IMR-90 (cell line): ENCODE data around the gene TMEM240. TPM values are rescaled to one million over a fixed set of nuclear protein-coding genes. Genes with fewer than 3 reads are reported as not detected.
"Not testable (repeated sequence)": the region's sequence is repeated elsewhere in the genome, so short reads cannot be mapped to it uniquely, and the experiment has no call there.

ENCODE experiments used
- ATAC-seq: fragments of 200-7000 bp; cut with Tn5 transposase; 2 replicates; pipeline ENCODE4 v1.9.1; 2020; ENCODE audit warnings: low read depth, mild to moderate bottlenecking, moderate library complexity
- BruUV-seq: library from RNA; stranded (reverse); fragments of 400-500 nt; replicated peaks from 2 replicates; lab custom pipeline; 2021; lab: Mats Ljungman, UMichigan
- CTCF ChIA-PET: fragments of 300-600 bp; formaldehyde crosslinking; extraction: SDS; loops from one replicate; lab custom pipeline; 2021; ENCODE audit warnings: antibody characterized with exemption; lab: Yijun Ruan, JAX
- POLR2A ChIA-PET: fragments of 300-600 bp; sonication (Branson Sonifier 250); formaldehyde crosslinking; loops from one replicate; lab custom pipeline; 2022; ENCODE audit warnings: antibody characterized with exemption; ENCODE audit not compliant: unreplicated experiment; lab: Charles Lee
- DNase-seq: peaks from one replicate; pipeline ENCODE4 v3.0.0; 2013
- H2AFZ ChIP-seq: replicated peaks from 2 replicates; pipeline ENCODE3; 2013; ENCODE audit warnings: low read length, mild to moderate bottlenecking; ENCODE audit not compliant: poor library complexity
- H2AK5ac ChIP-seq: 2 replicates; pipeline ENCODE4 v1.6.1; 2013; ENCODE audit warnings: low read depth, low read length, inconsistent platforms
- H2AK9ac ChIP-seq: replicated peaks from 2 replicates; pipeline ENCODE3; 2013; ENCODE audit warnings: mild to moderate bottlenecking, low read depth, low read length, moderate library complexity; ENCODE audit not compliant: poor library complexity
- H2BK120ac ChIP-seq: 2 replicates; pipeline ENCODE4 v1.6.1; 2013; ENCODE audit warnings: low read depth, low read length, inconsistent platforms
- H2BK15ac ChIP-seq: 3 replicates; pipeline ENCODE4 v1.6.1; 2013; ENCODE audit warnings: low read depth, low read length, inconsistent platforms
- H2BK20ac ChIP-seq: 2 replicates; pipeline ENCODE4 v1.6.1; 2013; ENCODE audit warnings: low read depth, mild to moderate bottlenecking, inconsistent platforms, low read length, moderate library complexity
- H2BK5ac ChIP-seq: 2 replicates; pipeline ENCODE4 v1.6.1; 2013; ENCODE audit warnings: mild to moderate bottlenecking, low read depth, low read length, inconsistent platforms; ENCODE audit not compliant: poor library complexity, severe bottlenecking
- H3K14ac ChIP-seq: replicated peaks from 2 replicates; pipeline ENCODE4 v1.6.1; 2013; ENCODE audit warnings: low read depth, low read length, inconsistent platforms
- H3K18ac ChIP-seq: 2 replicates; pipeline ENCODE4 v1.6.1; 2013; ENCODE audit warnings: low read depth, low read length, control low read depth
- H3K23ac ChIP-seq: 2 replicates; pipeline ENCODE4 v1.6.1; 2013; ENCODE audit warnings: low read depth, low read length, inconsistent platforms
- H3K27ac ChIP-seq: 2 replicates; pipeline ENCODE4 v1.5.1; 2013; ENCODE audit warnings: mild to moderate bottlenecking, control low read depth, low read length; ENCODE audit not compliant: insufficient read depth
- H3K27me3 ChIP-seq: 2 replicates; pipeline ENCODE4 v1.6.1; 2013; ENCODE audit warnings: low read length; ENCODE audit not compliant: control insufficient read depth, insufficient read depth
- H3K36me3 ChIP-seq: 2 replicates; pipeline ENCODE4 v1.6.1; 2013; ENCODE audit warnings: low read length, mixed read lengths; ENCODE audit not compliant: control insufficient read depth, insufficient read depth
- H3K4ac ChIP-seq: 2 replicates; pipeline ENCODE4 v1.6.1; 2013; ENCODE audit warnings: low read depth, low read length, inconsistent platforms
- H3K4me1 ChIP-seq: 2 replicates; pipeline ENCODE4 v1.6.1; 2013; ENCODE audit warnings: low read length, mixed read lengths; ENCODE audit not compliant: control insufficient read depth, insufficient read depth
- H3K4me2 ChIP-seq: 2 replicates; pipeline ENCODE4 v1.6.1; 2013; ENCODE audit warnings: low read depth, mild to moderate bottlenecking, control low read depth, low read length, moderate library complexity
- H3K4me3 ChIP-seq: 2 replicates; pipeline ENCODE4 v1.5.1; 2013; ENCODE audit warnings: low read depth, mild to moderate bottlenecking, control low read depth, low read length, moderate library complexity; ENCODE audit not compliant: insufficient read depth
- H3K56ac ChIP-seq: 2 replicates; pipeline ENCODE4 v1.6.1; 2013; ENCODE audit warnings: low read length, inconsistent platforms; ENCODE audit not compliant: insufficient read depth; ENCODE audit errors: extremely low read depth
- H3K79me1 ChIP-seq, 2 experiments: 2 replicates each; pipeline ENCODE4 v1.6.1; 2013; ENCODE audit warnings: low read length in 2 of 2, inconsistent platforms in 1 of 2, low read depth in 1 of 2
- H3K9ac ChIP-seq: 2 replicates; pipeline ENCODE4 v1.6.1; 2013; ENCODE audit warnings: low read depth, low read length, control low read depth
- H3K9me1 ChIP-seq: 2 replicates; pipeline ENCODE4 v1.6.1; 2013; ENCODE audit warnings: low read length, inconsistent platforms; ENCODE audit not compliant: insufficient read depth
- H3K9me3 ChIP-seq: 2 replicates; pipeline ENCODE4 v1.6.1; 2013; ENCODE audit warnings: low read length; ENCODE audit not compliant: control insufficient read depth, insufficient read depth
- H4K20me1 ChIP-seq: 2 replicates; pipeline ENCODE4 v1.6.1; 2013; ENCODE audit warnings: low read length, inconsistent platforms; ENCODE audit not compliant: insufficient read depth
- H4K5ac ChIP-seq: 2 replicates; pipeline ENCODE4 v1.6.1; 2013; ENCODE audit warnings: mild to moderate bottlenecking, low read depth, low read length, control low read depth
- H4K8ac ChIP-seq, 2 experiments: 2 replicates each; pipeline ENCODE4 v1.6.1; 2013; ENCODE audit warnings: low read depth in 2 of 2, low read length in 2 of 2, control low read depth in 1 of 2, inconsistent platforms in 1 of 2
- H4K91ac ChIP-seq: 2 replicates; pipeline ENCODE4 v1.6.1; 2013; ENCODE audit warnings: low read depth, low read length, inconsistent platforms; ENCODE audit not compliant: insufficient read depth
- WGBS, 2 experiments: methylation state at CpG; one replicate each; pipeline versions ENCODE4 v1.1.5 to v1.1.7; 2013; ENCODE audit warnings: missing lambda C conversion rate in 2 of 2; ENCODE audit not compliant: insufficient read length in 1 of 2; ENCODE audit errors: extremely low coverage in 2 of 2; 5-methylcytosine and 5-hydroxymethylcytosine counted together
- dilution Hi-C: fragments of 300-500 bp; cut with HindIII; formaldehyde crosslinking; loops from one replicate; pipeline ENCODE4 v1.14.3; 2018; ENCODE audit warnings: low sequenced_read_pairs; ENCODE audit not compliant: unreplicated experiment
- in situ Hi-C: fragments of 300-500 bp; cut with MboI; formaldehyde crosslinking; loops from 3 replicates; pipeline ENCODE4 v1.14.3; 2019; ENCODE audit warnings: low sequenced_read_pairs, inconsistent platforms, mixed read lengths
- intact Hi-C: fragments of 100-400 bp; cut with micrococcal nuclease; formaldehyde crosslinking; loops from 2 replicates; pipeline ENCODE4 v1.10.0; 2022
- polyA plus RNA-seq, 3 experiments: library from polyadenylated mRNA; depleted of rRNA; stranded (reverse); fragments of >200 nt; gene quantifications; 2 replicates each; pipeline ENCODE4 v1.2.3, GENCODE V29; 2012; ENCODE audit warnings: low replicate concordance in 1 of 3
- total RNA-seq: library from RNA; depleted of rRNA; stranded (reverse); fragments of >200 nt; gene quantifications from 2 replicates; pipeline ENCODE4 v1.2.3, GENCODE V29; 2012

Gene TMEM240
- total and polyA plus RNA-seq, 2 of the 4 experiments (the other 2 are of a cell fraction) = 1.6 to 7.6 TPM

DNA sequence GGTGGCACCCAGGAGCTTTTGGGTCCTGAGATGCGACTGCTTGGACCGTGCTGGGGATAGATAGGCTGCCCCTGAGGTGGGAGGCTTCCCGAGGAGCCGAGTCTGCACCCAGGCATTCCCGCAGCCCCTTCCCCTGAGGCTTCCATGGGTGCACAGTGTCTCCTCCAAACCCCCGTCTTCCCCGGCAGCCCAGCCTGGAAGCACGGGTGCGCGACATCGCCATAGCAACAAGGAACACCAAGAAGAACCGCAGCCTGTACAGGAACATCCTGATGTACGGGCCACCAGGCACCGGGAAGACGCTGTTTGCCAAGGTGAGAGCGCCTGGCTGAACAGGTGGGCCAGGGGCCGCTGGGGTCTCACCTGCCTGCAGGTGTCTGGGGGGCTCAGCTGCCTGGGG is 16.8 kb downstream of the TMEM240 start:
- H3K9me1 ChIP-seq, H2BK20ac ChIP-seq, H2AK5ac ChIP-seq, H2BK120ac ChIP-seq, DNase-seq, H4K8ac ChIP-seq, H3K79me1 ChIP-seq, H4K20me1 ChIP-seq, H3K27me3 ChIP-seq, H3K18ac ChIP-seq, H3K4me2 ChIP-seq, H3K9ac ChIP-seq, POLR2A ChIA-PET, H3K27ac ChIP-seq, H3K4me1 ChIP-seq, H2AK9ac ChIP-seq, H2AFZ ChIP-seq, H3K4me3 ChIP-seq, dilution Hi-C loops, CTCF ChIA-PET, H4K91ac ChIP-seq, in situ Hi-C loops, H4K5ac ChIP-seq, ATAC-seq, H3K56ac ChIP-seq, H2BK15ac ChIP-seq, H3K4ac ChIP-seq, H3K14ac ChIP-seq, intact Hi-C loops, H3K23ac ChIP-seq, H3K9me3 ChIP-seq, BruUV-seq, H2BK5ac ChIP-seq: not testable (repeated sequence)
- WGBS, 2 experiments = 100% methylated on average over 3 of the region's 17 CpGs; no CpG with 5 or more reads in 1 of the 2 experiments
- H3K36me3 ChIP-seq = peaks cover 34% of the 10 kb centered on the region

GRCh38 chr1:1523226-1523625 is 17.2 kb downstream of the TMEM240 start:
- H2AK9ac ChIP-seq, H4K20me1 ChIP-seq, H4K8ac ChIP-seq, H3K27ac ChIP-seq, H2AK5ac ChIP-seq, H3K23ac ChIP-seq, H3K14ac ChIP-seq, H2BK20ac ChIP-seq, DNase-seq, H2BK15ac ChIP-seq, BruUV-seq, POLR2A ChIA-PET, H3K4ac ChIP-seq, H3K4me2 ChIP-seq, H4K91ac ChIP-seq, in situ Hi-C loops, H3K79me1 ChIP-seq, intact Hi-C loops, ATAC-seq, CTCF ChIA-PET, H3K9ac ChIP-seq, H3K56ac ChIP-seq, H3K27me3 ChIP-seq, H3K9me1 ChIP-seq, H2BK120ac ChIP-seq, H3K4me1 ChIP-seq, H4K5ac ChIP-seq, H3K18ac ChIP-seq, H2AFZ ChIP-seq, H3K4me3 ChIP-seq, dilution Hi-C loops, H3K9me3 ChIP-seq, H2BK5ac ChIP-seq: not testable (repeated sequence)
- peaks cover 33% of the 10 kb centered on the region for H3K36me3 ChIP-seq
- WGBS, 2 experiments = 96% methylated on average over 7 of the region's 31 CpGs; no CpG with 5 or more reads in 1 of the 2 experiments
